IPS DF 19.7 (cell line): ENCODE measurements around the gene OBSL1.

Experiments
- DNase-seq: peaks from one replicate; pipeline ENCODE4 v3.0.0-alpha.2; 2013; ENCODE audit warnings: low read depth, low spot score

OBSL1 gene

DNA sequence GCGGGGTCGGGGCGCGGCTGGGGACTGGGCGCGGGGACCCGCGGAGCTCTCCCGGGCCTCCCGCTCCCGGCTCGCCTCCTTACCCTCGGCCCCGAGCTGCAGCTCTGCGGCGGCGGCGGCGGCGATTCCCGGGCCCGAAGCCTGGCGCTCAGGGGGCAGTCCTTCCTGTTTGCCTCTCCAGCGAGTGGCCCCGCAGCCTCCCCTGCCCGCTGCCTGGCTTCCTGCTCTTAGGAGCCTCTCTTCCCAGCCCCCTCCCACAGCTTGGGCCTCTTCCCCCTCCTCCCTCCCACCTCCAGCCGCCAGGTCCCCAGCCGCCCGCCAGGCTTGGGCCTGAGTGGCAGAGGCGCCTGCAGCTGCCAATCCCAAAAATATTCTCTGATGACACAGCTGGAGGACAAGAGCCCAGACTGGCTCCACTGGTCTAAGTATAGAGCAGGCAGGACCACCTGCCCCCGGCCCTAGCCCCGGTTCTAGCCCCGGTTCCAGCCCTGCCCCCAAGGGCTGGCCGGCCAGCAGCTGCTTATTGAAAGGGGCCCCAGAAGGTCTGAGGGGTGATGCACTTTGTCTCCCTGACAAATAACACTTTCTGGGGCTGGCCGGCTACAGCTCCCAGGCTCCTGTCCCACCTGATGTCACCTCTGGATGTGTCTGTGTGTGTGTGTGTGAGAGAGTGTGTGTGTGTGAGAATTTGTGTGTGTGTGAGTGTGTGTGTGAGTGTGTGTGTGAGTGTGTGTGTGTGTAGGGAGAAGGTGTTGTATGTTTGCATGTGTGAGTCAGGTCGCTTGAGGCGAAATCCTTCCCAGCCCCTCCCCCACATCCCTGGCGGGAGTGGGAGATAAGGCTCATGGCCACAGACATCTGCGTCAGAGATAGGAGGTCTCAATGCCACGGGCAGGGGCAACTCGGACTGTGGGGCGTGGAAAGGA lies at the start of gene OBSL1:
Gene OBSL1 (minus strand): TSS at position 229 of the 926 bp plus-strand sequence. CDS start 307 bp downstream, outside the sequence.
- DNase-seq, result no peak

DNA sequence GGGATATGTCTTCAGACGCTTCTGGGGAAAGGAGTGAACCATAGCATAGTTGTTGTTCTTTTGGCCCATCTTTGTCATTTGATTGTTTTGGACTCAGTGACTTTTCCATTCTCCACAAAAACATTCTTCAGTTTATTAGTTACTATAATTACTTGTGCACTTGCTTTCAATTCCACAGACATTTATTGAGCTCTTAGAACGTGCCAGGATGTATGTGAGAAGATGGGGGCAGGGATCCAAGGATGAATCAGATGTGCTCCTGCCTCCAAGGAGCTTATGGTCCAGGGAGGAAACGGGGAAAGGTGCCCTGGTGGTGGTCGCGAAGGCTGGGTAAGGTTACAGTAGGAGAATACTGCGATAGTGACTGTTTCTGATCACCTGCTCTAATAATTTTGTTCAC lies 49.2 kb upstream of the OBSL1 start:
- no peak for DNase-seq

- DNase-seq, result no peak
Observed at GRCh38 chr2:219619235-219619634, 47.9 kb upstream of the OBSL1 start.

DNA sequence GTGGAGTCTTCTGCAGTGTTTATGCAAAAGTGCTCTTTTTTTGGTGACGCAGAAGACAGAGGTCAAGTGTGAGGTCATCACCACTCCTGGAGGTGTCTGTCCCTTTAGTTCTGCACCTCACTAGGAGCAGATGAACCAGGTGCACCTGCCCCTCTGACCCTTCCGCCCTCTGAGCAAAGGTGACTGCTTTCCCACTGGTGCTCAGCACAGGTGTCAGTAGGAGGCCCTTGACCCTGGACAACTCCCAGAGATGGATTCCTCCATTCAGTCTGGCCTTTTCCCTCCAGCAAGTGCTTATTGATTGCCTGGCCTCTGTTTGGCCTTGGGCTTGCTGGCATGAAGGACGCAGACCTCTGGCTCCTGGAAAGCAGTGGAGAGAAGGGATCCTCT lies 47.4 kb upstream of the OBSL1 start:
- no peak for DNase-seq

DNA sequence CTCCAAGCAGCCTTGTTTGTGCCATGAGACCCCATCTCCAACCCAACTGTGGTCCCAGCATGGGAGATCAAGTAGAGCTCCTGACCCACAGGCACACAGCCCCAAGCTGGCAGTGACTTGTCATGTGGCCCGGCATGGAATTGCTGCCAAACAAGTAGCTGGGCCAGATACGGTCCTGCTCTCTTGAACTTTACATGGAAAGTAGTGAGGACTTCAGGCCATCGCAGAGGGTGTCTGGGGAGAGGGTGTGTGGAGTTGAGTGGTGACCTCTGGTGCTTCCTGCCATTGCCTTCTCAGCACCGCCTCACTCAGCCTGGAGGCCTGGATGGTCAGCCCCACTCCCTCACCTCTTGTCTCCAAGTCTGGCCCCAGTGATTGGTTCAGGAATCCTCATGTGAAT lies 45.2 kb upstream of the OBSL1 start:
- DNase-seq, result no peak

DNA sequence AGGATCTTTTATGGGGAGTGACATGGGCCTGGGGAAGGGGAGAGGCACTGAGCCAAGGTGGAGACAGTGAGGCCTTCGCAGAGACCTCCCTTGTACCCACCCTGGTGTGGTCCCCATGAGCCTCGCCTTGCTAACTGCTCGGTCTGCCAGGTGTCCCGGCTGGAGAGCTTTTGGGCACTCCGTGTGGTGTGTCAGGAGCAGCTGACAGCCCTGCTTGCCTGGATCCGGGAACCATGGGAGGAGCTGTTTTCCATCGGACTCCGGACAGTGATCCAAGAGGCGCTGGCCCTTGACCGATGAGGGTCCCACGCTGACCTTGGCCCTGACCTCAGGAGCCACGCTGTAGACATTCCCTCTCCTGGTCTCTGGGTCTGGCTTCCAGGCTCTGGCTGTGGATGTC lies 44.6 kb upstream of the OBSL1 start:
- DNase-seq, result no peak

GRCh38 chr2:219615036-219615435 lies 43.7 kb upstream of the OBSL1 start:
- DNase-seq, result no peak

DNA sequence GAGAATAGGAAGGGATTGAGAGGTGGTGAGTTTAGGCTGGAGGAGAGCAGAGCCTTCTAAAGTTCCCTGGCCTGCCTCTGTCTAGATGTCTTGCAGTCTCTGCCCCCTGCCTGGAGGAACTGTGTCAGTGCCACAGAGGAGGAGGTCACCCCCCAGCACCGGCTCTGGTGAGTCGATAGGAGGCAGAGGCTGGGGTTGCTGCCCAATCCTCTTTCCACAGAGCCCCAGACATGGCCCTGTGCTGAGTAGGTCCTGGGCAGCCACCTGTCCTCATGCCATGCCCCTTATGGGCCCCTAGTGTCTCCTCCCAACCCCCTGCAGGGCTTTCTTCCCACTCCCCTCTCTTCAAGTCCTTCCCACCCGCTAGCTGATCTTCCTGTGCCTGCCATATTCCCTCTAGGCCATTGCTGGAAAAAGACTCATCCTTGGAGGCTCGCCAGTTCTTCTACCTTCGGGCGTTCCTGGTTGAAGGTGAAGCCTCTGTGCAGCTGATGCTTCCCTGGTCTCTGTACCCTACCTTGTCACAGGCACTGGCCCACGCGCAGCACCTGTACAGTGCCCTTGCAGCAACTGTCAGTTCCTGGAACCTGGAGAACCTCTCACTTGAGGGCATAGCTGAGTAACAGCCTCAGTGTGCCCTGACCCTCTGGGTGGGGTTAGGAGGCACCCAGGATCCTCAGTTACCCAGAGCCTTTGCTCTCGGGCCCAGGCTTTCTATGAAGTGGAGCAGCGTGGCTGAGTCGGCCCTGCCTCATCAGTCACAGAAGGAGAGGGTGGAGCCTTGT lies 42.9 kb upstream of the OBSL1 start:
- no peak for DNase-seq

DNA sequence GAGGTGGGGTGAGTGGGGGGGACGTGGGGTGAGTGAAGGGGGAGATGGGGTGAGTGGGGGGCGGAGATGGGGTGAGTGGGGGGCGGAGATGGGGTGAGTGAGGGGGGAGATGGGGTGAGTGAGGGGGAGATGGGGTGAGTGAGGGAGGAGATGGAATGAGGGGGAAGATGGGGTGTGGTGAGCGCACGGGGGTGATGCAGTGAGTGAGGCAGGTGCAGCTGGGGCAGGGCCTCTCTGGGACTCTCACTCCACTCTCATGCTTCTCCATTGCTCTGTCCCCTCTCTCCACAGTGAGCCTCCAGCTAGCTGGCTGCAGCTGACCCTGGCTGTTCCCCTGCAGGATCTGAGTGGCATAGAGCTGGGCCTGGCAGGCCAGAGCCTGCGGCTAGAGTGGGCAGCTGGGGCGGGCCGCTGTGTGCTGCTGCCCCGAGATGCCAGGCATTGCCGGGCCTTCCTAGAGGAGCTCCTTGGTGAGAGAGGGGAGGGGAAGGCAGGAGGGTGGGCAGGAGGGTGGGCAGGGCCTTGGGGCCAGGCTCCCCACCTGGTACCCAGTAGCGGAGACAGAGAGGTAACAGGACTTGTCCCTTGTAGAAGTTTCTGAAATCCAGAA lies 42.2 kb upstream of the OBSL1 start:
- DNase-seq, result no peak

DNA sequence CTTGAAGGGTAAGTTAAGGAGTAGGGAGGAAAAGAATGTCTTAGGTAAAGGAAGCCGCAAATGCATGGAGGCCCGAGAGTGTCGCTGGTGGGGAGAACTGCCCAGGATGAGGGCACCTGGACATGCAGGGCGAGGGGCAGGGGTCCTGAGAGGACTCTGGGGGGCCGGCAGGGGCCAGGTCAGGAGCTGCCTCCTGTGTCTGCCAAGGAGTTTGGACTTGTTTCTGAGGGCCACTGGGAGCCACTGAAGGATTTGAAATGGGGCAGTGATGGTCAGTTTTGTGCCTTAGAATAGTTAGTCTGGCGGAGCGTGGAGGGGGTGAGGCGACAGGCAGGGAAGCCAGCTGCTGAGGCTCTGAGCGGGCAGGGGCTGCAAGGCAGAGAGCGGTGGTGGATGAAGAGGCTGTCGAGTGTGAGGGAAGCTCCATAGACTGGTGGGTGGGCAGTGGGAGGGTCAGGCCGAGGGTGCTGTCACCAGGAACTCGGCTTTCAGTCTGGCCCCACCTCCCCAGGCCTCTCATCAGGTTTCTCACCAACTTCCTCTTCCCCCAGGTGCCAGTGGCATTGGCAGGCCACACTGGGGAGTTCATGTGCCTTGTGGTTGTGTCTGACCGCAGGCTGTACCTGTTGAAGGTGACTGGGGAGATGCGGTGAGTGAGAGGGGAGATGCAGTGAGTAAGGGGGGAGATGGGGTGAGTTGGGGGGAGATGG lies 41.4 kb upstream of the OBSL1 start:
- DNase-seq, result no peak

DNA sequence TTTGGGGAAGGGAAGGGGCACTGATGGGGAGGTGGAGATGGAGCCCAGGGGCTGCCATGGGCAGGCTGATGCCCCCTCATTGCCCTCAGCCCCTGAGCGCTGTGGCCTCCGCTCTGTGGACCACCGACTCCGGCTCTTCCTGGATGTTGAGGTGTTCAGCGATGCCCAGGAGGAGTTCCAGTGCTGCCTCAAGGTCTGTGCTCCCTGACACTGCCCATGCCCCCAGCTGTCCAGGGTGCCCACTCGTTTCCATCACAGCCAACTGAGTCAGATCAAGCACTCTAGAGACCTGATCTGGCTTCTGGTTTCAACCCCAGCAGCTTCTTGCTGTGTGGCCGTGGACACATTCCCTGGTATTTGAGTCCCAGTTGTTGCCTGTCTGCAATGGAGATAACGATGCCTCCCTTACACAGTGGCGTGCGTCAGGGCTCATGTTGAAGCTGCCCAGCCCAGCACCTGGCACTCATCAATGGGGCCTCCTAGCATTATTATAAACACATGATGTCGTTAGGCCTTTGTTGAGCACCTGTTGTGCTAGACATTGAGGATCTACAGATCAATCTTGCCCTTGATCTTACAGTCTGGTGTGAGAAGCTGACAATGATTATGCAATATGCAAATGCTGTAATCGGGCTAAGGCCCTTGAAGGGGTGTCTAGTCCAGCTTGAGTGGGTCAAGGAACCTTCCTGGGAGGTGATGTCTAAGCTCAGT lies 40.7 kb upstream of the OBSL1 start:
- no peak for DNase-seq

DNA sequence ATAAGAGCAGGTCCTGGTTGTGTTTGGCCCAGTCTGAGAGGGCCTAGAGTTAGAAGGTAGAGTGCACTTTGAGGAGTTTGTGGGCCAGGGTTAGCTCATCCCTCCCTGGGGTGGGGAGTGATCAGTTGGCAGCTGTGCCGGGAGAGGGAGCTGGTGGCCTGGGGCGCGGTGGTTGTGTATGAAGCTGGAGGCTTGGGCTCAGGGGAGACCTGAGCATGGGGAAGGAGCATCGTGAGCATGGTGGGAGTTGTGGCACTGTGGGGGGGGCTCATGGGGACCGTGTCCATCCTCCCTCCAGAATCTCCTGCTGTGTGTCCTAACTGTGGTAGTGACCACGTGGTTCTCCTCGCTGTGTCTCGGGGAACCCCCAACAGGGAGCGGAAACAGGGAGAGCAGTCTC lies 40.0 kb upstream of the OBSL1 start:
- no peak for DNase-seq

DNA sequence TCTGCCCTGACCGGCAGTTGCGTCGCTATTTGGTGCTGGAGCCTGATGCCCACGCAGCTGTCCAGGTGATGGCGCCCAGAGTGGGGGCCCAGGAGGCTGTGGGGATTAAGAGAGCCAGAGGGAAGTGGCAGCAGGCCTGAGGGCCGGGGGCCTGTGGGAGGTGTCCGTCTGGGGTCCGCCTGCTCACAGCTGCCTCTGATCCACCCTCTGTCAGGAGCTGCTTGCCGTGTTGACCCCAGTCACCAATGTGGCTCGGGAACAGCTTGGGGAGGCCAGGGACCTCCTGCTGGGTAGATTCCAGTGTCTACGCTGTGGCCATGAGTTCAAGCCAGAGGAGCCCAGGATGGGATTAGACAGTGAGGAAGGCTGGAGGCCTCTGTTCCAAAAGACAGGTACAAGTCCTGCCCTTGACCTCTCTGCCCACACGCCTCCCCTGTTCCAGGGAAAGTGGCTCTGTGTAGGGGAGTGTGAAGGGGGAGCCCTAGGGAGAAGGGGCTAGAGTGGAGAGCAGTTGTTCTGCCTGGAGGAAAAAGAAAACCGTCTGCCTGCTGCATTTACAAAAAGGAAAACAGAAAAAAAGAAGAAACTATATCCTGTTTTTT lies 37.9 kb upstream of the OBSL1 start:
- DNase-seq, result no peak

DNA sequence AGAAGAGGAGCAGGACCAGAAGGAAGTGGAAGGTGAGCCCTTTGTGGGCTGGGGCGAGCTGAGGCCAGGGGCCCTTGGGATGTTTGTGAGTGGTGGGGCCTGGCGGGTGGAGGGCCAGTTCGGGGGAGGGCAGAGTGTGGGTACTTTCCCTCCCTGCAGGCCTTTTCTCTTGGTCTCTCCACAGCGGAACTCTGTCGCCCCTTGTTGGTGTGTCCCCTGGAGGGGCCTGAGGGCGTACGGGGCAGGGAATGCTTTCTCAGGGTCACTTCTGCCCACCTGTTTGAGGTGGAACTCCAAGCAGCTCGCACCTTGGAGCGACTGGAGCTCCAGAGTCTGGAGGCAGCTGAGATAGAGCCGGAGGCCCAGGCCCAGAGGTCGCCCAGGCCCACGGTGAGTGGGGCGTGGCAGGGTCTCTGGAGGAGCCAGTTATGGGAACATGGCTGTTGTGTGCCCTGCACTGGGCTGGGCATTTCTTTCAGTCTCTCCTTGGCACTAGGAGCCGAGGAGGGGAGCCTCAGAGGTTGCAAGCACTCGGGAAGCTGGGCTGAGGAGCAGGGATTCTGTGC lies 37.1 kb upstream of the OBSL1 start:
- no peak for DNase-seq

- no peak for DNase-seq
Observed at GRCh38 chr2:219607931-219608330, 36.6 kb upstream of the OBSL1 start.

DNA sequence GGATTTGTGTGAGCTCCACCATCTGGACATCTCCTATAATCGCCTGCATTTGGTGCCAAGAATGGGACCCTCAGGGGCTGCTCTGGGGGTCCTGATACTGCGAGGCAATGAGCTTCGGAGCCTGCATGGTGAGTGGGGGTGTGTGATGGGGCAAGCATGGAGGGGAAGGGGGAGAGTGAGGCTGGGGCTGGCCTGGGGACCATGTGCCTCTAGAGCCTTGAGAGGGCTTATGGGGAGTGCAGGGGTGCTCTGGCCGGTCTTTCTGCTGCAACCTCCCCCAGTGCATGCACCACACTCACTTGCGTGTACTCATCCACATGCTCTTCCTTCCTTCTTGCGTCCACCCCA lies 34.2 kb upstream of the OBSL1 start:
- DNase-seq, result no peak

GRCh38 chr2:219603771-219604170 lies 32.4 kb upstream of the OBSL1 start:
- DNase-seq, result no peak

DNA sequence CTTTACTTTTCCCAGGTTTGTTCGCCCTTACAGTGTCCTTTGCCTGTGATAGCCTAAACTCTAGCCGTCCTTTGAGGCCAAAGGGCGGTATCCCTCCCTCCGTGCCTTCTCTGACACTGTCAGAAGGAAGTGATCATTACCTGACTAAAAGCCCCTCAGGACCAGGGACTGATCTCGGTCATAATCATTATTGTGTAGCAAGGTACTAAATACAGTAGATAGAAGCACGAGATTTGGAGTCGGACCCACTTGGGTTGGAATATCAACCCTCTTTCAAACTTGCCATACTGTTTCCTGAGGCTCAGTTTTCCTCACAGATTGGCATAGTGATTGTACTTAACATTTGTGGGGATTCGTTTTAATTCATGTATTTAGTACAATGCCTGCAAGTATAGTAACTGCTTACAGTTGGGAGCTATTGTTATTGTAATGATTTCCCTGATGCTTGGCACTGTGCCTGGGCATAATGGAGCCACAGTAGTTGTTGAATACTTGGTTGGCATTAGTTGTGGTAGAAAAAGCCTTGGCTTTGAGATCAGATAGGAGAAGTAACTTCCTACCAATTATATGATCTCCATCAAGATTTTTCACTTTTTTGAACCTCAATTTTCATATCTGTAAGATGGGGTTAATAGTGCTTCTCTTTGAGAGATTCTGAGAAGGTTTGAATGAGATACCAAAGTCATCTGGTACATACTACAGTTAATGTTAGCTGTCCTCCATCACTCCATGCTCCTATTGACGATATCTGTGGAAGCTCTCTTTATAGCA lies 27.2 kb upstream of the OBSL1 start:
- no peak for DNase-seq

- peak; percentile 90 for DNase-seq
Observed at GRCh38 chr2:219597552-219598307, 26.4 kb upstream of the OBSL1 start, which contains the start of gene STK11IP. TSS of gene STK11IP (plus strand) at chr2:219597857. CDS start at chr2:219598120, 263 bp downstream.
